Neural progenitor cell (in vitro differentiated cells): Measurements from ENCODE around the gene GNAZ.

ENCODE experiments used
- EZH2 ChIP-seq: fragments of 200-600 bp; sonication (generic); IDR thresholded peaks from 2 replicates; pipeline ENCODE4 v1.6.1; 2017; ENCODE audit warnings: antibody characterized with exemption, mild to moderate bottlenecking, moderate library complexity
- EZH2phosphoT487 ChIP-seq: fragments of 200-600 bp; sonication (generic); IDR thresholded peaks from 2 replicates; pipeline ENCODE4 v1.6.1; 2017; ENCODE audit warnings: antibody characterized with exemption
- TF ChIP-seq, protein P1 (sequence below): fragments of 200-600 bp; sonication (generic); IDR thresholded peaks from 2 replicates; pipeline ENCODE4 v1.5.1; 2017; ENCODE audit warnings: antibody characterized with exemption, mild to moderate bottlenecking

DNA sequence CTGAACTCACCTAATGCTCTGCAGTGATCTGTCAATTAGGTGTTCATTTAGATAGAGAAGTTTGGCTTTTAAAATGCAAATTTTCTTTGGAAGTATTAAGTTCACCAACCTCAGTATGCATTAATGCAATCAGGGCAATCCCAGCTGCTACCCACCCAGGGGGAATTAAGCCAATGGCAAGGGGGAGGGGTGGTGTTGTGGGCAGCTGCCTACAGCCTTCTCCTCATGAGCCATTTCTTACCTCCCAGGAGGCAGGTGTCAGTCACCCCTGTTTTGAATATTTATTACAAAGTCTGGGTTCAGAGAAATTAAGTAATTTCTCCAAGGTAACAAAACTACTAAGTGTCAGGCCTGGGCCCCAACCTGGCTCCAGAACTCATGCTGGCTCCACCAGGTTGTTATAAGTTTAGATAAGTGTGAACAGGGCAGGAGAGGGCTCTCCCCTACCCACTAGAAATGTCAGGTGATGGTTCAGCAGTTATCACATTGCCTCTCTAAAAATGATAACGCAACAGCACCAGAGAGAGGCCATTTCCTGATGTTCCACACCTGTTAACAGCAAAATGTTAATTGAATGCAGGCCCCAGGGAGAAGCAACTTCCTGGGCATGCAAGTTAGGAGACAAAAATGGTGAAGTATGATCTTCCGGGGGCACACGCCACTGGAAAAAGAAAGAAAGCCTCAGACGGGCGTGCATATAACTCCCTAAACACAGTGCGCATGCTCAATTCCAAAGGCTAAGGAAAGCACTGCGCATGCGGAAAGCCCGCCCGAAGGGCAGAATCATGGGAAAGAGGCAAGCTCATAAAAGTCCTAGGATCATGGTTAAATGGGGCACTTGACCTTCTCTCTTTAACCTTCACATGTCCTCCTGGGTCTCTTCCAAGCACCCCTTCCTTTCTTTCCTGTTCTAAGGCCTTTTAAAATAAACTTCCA, 35.4 kb upstream of the GNAZ start:
- TF ChIP-seq, protein P1, sequence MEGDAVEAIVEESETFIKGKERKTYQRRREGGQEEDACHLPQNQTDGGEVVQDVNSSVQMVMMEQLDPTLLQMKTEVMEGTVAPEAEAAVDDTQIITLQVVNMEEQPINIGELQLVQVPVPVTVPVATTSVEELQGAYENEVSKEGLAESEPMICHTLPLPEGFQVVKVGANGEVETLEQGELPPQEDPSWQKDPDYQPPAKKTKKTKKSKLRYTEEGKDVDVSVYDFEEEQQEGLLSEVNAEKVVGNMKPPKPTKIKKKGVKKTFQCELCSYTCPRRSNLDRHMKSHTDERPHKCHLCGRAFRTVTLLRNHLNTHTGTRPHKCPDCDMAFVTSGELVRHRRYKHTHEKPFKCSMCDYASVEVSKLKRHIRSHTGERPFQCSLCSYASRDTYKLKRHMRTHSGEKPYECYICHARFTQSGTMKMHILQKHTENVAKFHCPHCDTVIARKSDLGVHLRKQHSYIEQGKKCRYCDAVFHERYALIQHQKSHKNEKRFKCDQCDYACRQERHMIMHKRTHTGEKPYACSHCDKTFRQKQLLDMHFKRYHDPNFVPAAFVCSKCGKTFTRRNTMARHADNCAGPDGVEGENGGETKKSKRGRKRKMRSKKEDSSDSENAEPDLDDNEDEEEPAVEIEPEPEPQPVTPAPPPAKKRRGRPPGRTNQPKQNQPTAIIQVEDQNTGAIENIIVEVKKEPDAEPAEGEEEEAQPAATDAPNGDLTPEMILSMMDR, result no peak
- TF ChIP-seq EZH2 (no peak), EZH2phosphoT487 (no peak)
